ENCODE data around the gene TRAF6.

TRAF6 gene

GRCh38 chr11:36456156-36456555 is 53.9 kb downstream of the TRAF6 start:
- no peak for DNase-seq

GRCh38 chr11:36455658-36456111 is 54.4 kb downstream of the TRAF6 start:
- DNase-seq: peak in 1 of 2 experiments; percentile 33

- peak; percentile 40 to 80 for DNase-seq
These were observed 55.0 kb downstream of the TRAF6 start for GRCh38 chr11:36454941-36455631.

- DNase-seq: no peak
These were observed 55.5 kb downstream of the TRAF6 start for GRCh38 chr11:36454551-36454940.

- no peak for DNase-seq
These were observed 56.4 kb downstream of the TRAF6 start for GRCh38 chr11:36453678-36454077.

- no peak for DNase-seq
These were observed 57.1 kb downstream of the TRAF6 start for GRCh38 chr11:36452961-36453360.

- no peak for DNase-seq
These were observed 57.7 kb downstream of the TRAF6 start for GRCh38 chr11:36452236-36452940.

GRCh38 chr11:36451681-36452080 is 58.4 kb downstream of the TRAF6 start:
- no peak for DNase-seq

GRCh38 chr11:36451045-36451444 is 59.0 kb downstream of the TRAF6 start:
- no peak for DNase-seq

- DNase-seq: peak in 1 of 2 experiments; percentile 12
These were observed 59.9 kb downstream of the TRAF6 start for GRCh38 chr11:36450110-36450572.

GRCh38 chr11:36449561-36450096 is 60.4 kb downstream of the TRAF6 start:
- no peak for DNase-seq

- DNase-seq: no peak
These were observed 62.1 kb downstream of the TRAF6 start for GRCh38 chr11:36447947-36448346.

GRCh38 chr11:36447514-36447913 is 62.6 kb downstream of the TRAF6 start:
- DNase-seq: no peak

- DNase-seq: no peak
These were observed 63.9 kb downstream of the TRAF6 start for GRCh38 chr11:36446135-36446534.

GRCh38 chr11:36443661-36444060 is 66.4 kb downstream of the TRAF6 start:
- DNase-seq: no peak

- DNase-seq: no peak
These were observed 68.4 kb downstream of the TRAF6 start for GRCh38 chr11:36441610-36442208.

GRCh38 chr11:36438126-36438525 is 71.9 kb downstream of the TRAF6 start:
- no peak for DNase-seq

GRCh38 chr11:36437413-36437812 is 72.7 kb downstream of the TRAF6 start:
- no peak for DNase-seq
